Sigmoid colon (tissue), 7 donors: ENCODE results near the gene CD9. TPM values are rescaled to one million over a fixed set of nuclear protein-coding genes. Genes with fewer than 3 reads are reported as not detected.
"Not testable (repeated sequence)": the region's sequence is repeated elsewhere in the genome, so short reads cannot be mapped to it uniquely, and the experiment has no call there.

Source experiments
- DNase-seq: peaks from one replicate; pipeline ENCODE4 v3.0.0-alpha.2; 2019
- H3K27ac ChIP-seq, 4 donors: fragments of 200-600 bp; sonication (generic); one replicate each; pipeline ENCODE4 v1.5.1; 2016 to 2019; ENCODE audit warnings: mild to moderate bottlenecking in 1 of 4
- H3K27me3 ChIP-seq, 3 donors: fragments of 200-600 bp; sonication (generic); one replicate each; pipeline ENCODE4 v1.5.1; 2019; ENCODE audit warnings: mild to moderate bottlenecking in 1 of 3
- H3K36me3 ChIP-seq, 4 donors: fragments of 200-600 bp; sonication (generic); one replicate each; pipeline ENCODE4 v1.5.1; 2016 to 2019
- H3K4me1 ChIP-seq, 4 donors: fragments of 200-600 bp; sonication (generic); one replicate each; pipeline ENCODE4 v1.5.1; 2017 to 2019
- H3K4me3 ChIP-seq, 4 donors: fragments of 200-600 bp; sonication (generic); one replicate each; pipeline ENCODE4 v1.5.1; 2017 to 2019; ENCODE audit warnings: mild to moderate bottlenecking in 2 of 4, moderate library complexity in 1 of 4
- H3K9me3 ChIP-seq, 4 donors: fragments of 200-600 bp in 3 of 4; sonication (generic) in 3 of 4; one replicate each; pipeline versions ENCODE4 v1.5.1 to v1.6.1; 2013 to 2019
- EP300 ChIP-seq, 4 donors: sonication (generic); formaldehyde crosslinking; IDR thresholded peaks; one replicate each; pipeline ENCODE4 v1.6.1; 2017; ENCODE audit warnings: antibody characterized with exemption in 4 of 4
- POLR2A ChIP-seq, 2 donors: fragments of 450-650 bp; IDR thresholded peaks; one replicate each; pipeline ENCODE4 v1.6.1; 2016; ENCODE audit warnings: antibody characterized with exemption in 2 of 2, mild to moderate bottlenecking in 2 of 2, moderate library complexity in 2 of 2
- POLR2AphosphoS5 ChIP-seq, 4 donors: sonication (generic); formaldehyde crosslinking; IDR thresholded peaks; one replicate each; pipeline ENCODE4 v1.6.1; 2017; ENCODE audit warnings: antibody characterized with exemption in 4 of 4
- WGBS, 2 donors: extraction: QIAGEN DNeasy Blood & Tissue Kit; methylation state at CpG; one replicate each; pipeline ENCODE4 v1.1.7; 2013; 5-methylcytosine and 5-hydroxymethylcytosine counted together
- intact Hi-C: fragments of 100-400 bp; cut with DNase I; formaldehyde crosslinking; loops from one replicate; pipeline ENCODE4 v1.15.1; 2023
- polyA plus RNA-seq, 3 donors: library from polyadenylated mRNA; stranded (reverse); fragments of 200-250 nt; gene quantifications; one replicate each; pipeline ENCODE4 v1.2.3, GENCODE V29; 2013
- total RNA-seq, 4 donors: library from RNA; depleted of rRNA; stranded (reverse); fragments of >200 nt; gene quantifications; one replicate each; pipeline ENCODE4 v1.1.0, GENCODE V29; 2016
- TF ChIP-seq, protein P1 (sequence below), 4 experiments: fragments of 450-650 bp in 3 of 4; fragments of 200-600 bp in 1 of 4; IDR thresholded peaks; one replicate each; pipeline ENCODE4 v1.5.1; 2016 to 2019; ENCODE audit warnings: antibody characterized with exemption in 4 of 4, mild to moderate bottlenecking in 3 of 4, moderate library complexity in 2 of 4
- donor health status: healthy with polysubstance abuse.
- donor health status: Bipolar disorder and iron deficiency.
- donor health status: healthy.

Gene CD9
- total and polyA plus RNA-seq, 7 donors = 180 to 548 (median 335) TPM

- intact Hi-C loops = no loop called here
- Histone ChIP-seq H3K4me3 (no peak overlapping the region), H3K9me3 (no peaks in the 10 kb centered on the region), H3K36me3 (no peaks in the 10 kb centered on the region), H3K27me3 (no peaks in the 10 kb centered on the region), H3K4me1 (peaks cover 0 to 11% (median 0%) of the 10 kb centered on the region in 4 donors), H3K27ac (no peak overlapping the region)
- DNase-seq = no peak
- WGBS, 2 donors = 94% methylated on average over 11 of the region's 11 CpGs
- TF ChIP-seq POLR2AphosphoS5 (IDR thresholded peaks at IDR 0.05) (no peak), POLR2A (IDR thresholded peaks at IDR 0.05) (no peak), EP300 (IDR thresholded peaks at IDR 0.05) (no peak)
- TF ChIP-seq, protein P1, sequence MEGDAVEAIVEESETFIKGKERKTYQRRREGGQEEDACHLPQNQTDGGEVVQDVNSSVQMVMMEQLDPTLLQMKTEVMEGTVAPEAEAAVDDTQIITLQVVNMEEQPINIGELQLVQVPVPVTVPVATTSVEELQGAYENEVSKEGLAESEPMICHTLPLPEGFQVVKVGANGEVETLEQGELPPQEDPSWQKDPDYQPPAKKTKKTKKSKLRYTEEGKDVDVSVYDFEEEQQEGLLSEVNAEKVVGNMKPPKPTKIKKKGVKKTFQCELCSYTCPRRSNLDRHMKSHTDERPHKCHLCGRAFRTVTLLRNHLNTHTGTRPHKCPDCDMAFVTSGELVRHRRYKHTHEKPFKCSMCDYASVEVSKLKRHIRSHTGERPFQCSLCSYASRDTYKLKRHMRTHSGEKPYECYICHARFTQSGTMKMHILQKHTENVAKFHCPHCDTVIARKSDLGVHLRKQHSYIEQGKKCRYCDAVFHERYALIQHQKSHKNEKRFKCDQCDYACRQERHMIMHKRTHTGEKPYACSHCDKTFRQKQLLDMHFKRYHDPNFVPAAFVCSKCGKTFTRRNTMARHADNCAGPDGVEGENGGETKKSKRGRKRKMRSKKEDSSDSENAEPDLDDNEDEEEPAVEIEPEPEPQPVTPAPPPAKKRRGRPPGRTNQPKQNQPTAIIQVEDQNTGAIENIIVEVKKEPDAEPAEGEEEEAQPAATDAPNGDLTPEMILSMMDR (IDR thresholded peaks at IDR 0.05) = no peak
Observed at GRCh38 chr12:6158749-6159148, 41.5 kb upstream of the CD9 start.

- H3K4me3 ChIP-seq, H3K27me3 ChIP-seq, DNase-seq, H3K27ac ChIP-seq, H3K36me3 ChIP-seq, H3K9me3 ChIP-seq, intact Hi-C loops: not testable (repeated sequence)
- 90 to 94% methylated on average over 50 of the region's 50 CpGs for WGBS, 2 donors
- peaks cover 0 to 11% (median 0%) of the 10 kb centered on the region in 4 donors for H3K4me1 ChIP-seq
Observed at GRCh38 chr12:6159166-6160011, 40.8 kb upstream of the CD9 start.

GRCh38 chr12:6160049-6160649 is 40.1 kb upstream of the CD9 start:
- H3K4me1 ChIP-seq = peaks cover 0 to 11% (median 0%) of the 10 kb centered on the region in 4 donors
- WGBS, 2 donors = 83 to 89% methylated on average over 19 of the region's 19 CpGs
- H3K9me3 ChIP-seq, DNase-seq, H3K4me3 ChIP-seq, H3K27me3 ChIP-seq, H3K36me3 ChIP-seq, intact Hi-C loops, H3K27ac ChIP-seq: not testable (repeated sequence)

- H3K4me3 ChIP-seq = no peak overlapping the region
- TF ChIP-seq POLR2A (IDR thresholded peaks at IDR 0.05) = no peak
- TF ChIP-seq EP300 (IDR thresholded peaks at IDR 0.05) = no peak
- TF ChIP-seq, protein P1 (IDR thresholded peaks at IDR 0.05) = no peak
- TF ChIP-seq POLR2AphosphoS5 (IDR thresholded peaks at IDR 0.05) = no peak
- intact Hi-C loops = no loop called here
Observed at GRCh38 chr12:6161124-6161882, 38.9 kb upstream of the CD9 start.

DNA sequence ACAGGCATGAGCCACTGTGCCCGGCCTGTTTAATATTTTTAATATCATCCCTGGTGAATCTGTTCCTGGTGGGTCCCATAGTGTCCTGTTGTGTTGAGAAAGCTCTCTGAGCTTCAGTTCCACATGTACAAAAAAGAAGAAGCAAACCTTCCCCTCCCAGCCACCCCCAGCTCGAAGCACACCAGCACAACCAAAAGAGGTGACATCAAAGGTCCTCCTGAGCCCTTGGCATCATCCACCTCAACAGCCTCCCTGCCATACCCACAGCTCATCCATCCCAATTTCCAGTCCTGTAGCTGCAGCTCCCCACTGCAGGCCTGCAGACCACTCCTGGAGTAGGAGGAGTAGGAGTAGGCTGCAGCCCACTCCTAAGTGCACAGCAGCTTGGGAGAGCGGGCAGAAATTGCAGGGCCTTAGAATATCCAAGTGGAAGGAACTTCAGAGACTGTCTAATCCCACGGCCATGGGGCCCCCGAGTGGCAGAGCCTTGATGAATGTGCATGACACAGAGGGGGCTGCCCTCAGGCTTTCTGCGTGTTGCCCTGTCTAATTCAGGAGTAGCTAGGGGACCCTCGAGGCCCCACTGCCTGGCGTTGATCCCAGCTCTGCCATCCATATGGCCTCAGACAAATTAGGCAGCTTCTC is 36.7 kb upstream of the CD9 start:
- TF ChIP-seq POLR2A (IDR thresholded peaks at IDR 0.05) (no peak), POLR2AphosphoS5 (IDR thresholded peaks at IDR 0.05) (no peak), EP300 (IDR thresholded peaks at IDR 0.05) (no peak)
- TF ChIP-seq, protein P1 (IDR thresholded peaks at IDR 0.05) = no peak
- H3K27ac ChIP-seq = no peak overlapping the region
- no peak for DNase-seq
- H3K27me3 ChIP-seq = no peaks in the 10 kb centered on the region
- H3K4me1 ChIP-seq = peaks cover 0 to 29% (median 13%) of the 10 kb centered on the region in 4 donors
- intact Hi-C loops = no loop called here
- H3K4me3 ChIP-seq = no peak overlapping the region
- no peaks in the 10 kb centered on the region for H3K36me3 ChIP-seq
- WGBS, 2 donors = 90 to 91% methylated on average over 8 of the region's 8 CpGs
- no peaks in the 10 kb centered on the region for H3K9me3 ChIP-seq

More at GRCh38 chr12:6161124-6161882, 38.9 kb upstream of the CD9 start:
- H3K9me3 ChIP-seq = no peaks in the 10 kb centered on the region
- H3K27ac ChIP-seq = no peak overlapping the region
- H3K4me1 ChIP-seq = peaks cover 0 to 11% (median 0%) of the 10 kb centered on the region in 4 donors
- no peak for DNase-seq
- no peaks in the 10 kb centered on the region for H3K36me3 ChIP-seq
- 57 to 62% methylated on average over 16 of the region's 16 CpGs for WGBS, 2 donors
- H3K27me3 ChIP-seq = no peaks in the 10 kb centered on the region
